SK-N-SH treated with all-trans-retinoic acid at 6 μM for 48 hours (cell line): Measurements from ENCODE around the gene PSEN2.
A peak's percentile ranks its signal among the peaks of the same experiment; 100 is the strongest.

Experiments
- ATAC-seq: fragments of 200-7000 bp; cut with Tn5 transposase; 3 replicates; pipeline ENCODE4 v1.9.1; 2020; ENCODE audit warnings: mild to moderate bottlenecking, moderate library complexity
- ARNTL ChIP-seq: fragments of 450-650 bp; formaldehyde crosslinking; IDR thresholded peaks from 2 replicates; pipeline ENCODE4 v1.5.0; 2020; ENCODE audit warnings: low read depth, mild to moderate bottlenecking, moderate library complexity, borderline replicate concordance
- BACH2 ChIP-seq: fragments of 250-450 bp; sonication (Bioruptor Pico); IDR thresholded peaks from 2 replicates; pipeline ENCODE4 v1.9.0; 2021; ENCODE audit warnings: mild to moderate bottlenecking, borderline replicate concordance
- CSDC2 ChIP-seq: fragments of 250-450 bp; sonication (Bioruptor Pico); IDR thresholded peaks from 2 replicates; pipeline ENCODE4 v1.5.0; 2020; ENCODE audit warnings: mild to moderate bottlenecking, moderate library complexity
- ESRRG ChIP-seq: fragments of 250-450 bp; sonication (Bioruptor Pico); IDR thresholded peaks from 2 replicates; pipeline ENCODE4 v1.6.1; 2021; ENCODE audit warnings: mild to moderate bottlenecking
- ISL1 ChIP-seq: fragments of 250-450 bp; sonication (Bioruptor Pico); IDR thresholded peaks from 2 replicates; pipeline ENCODE4 v2.1.2; 2022; ENCODE audit warnings: mild to moderate bottlenecking, moderate library complexity
- OSR1 ChIP-seq: fragments of 250-450 bp; sonication (Bioruptor Pico); IDR thresholded peaks from 2 replicates; pipeline ENCODE4 v1.8.0; 2022; ENCODE audit warnings: moderate library complexity, mild to moderate bottlenecking, inconsistent platforms
- PPARA ChIP-seq: fragments of 250-450 bp; sonication (Bioruptor Pico); IDR thresholded peaks from 2 replicates; pipeline ENCODE4 v1.5.0; 2020; ENCODE audit warnings: mild to moderate bottlenecking, borderline replicate concordance
- RARB ChIP-seq: fragments of 250-450 bp; sonication (Bioruptor Pico); IDR thresholded peaks from 2 replicates; pipeline ENCODE4 v1.8.0; 2021; ENCODE audit warnings: mild to moderate bottlenecking, moderate library complexity
- TCF4 ChIP-seq: fragments of 250-450 bp; sonication (Bioruptor Pico); IDR thresholded peaks from 2 replicates; pipeline ENCODE4 v1.8.0; 2021; ENCODE audit warnings: mild to moderate bottlenecking, moderate library complexity, borderline replicate concordance
- TOX ChIP-seq: fragments of 250-450 bp; sonication (Bioruptor Pico); IDR thresholded peaks from 2 replicates; pipeline ENCODE4 v1.8.0; 2021; ENCODE audit warnings: mild to moderate bottlenecking, moderate library complexity, borderline replicate concordance
- ZC3H10 ChIP-seq: fragments of 250-450 bp; sonication (Bioruptor Pico); IDR thresholded peaks from 2 replicates; pipeline ENCODE4 v1.5.1; 2021; ENCODE audit warnings: mild to moderate bottlenecking, moderate library complexity
- ZFP3 ChIP-seq: fragments of 250-450 bp; sonication (Bioruptor Pico); IDR thresholded peaks from 2 replicates; pipeline ENCODE4 v1.5.0; 2020; ENCODE audit warnings: mild to moderate bottlenecking, moderate library complexity
- ZNF565 ChIP-seq: fragments of 450-650 bp; formaldehyde crosslinking; conservative IDR thresholded peaks from 2 replicates; pipeline ENCODE4 v1.5.0; 2020; ENCODE audit warnings: low read depth, mild to moderate bottlenecking, moderate library complexity
- ZNF8 ChIP-seq: fragments of 450-650 bp; formaldehyde crosslinking; IDR thresholded peaks from 2 replicates; pipeline ENCODE4 v1.5.0; 2020; ENCODE audit warnings: mild to moderate bottlenecking, moderate library complexity
- TF ChIP-seq, protein P1 (sequence below): fragments of 250-450 bp; sonication (Bioruptor Pico); IDR thresholded peaks from 2 replicates; pipeline ENCODE4 v1.5.1; 2021; ENCODE audit warnings: mild to moderate bottlenecking, moderate library complexity
- TF ChIP-seq, protein P2 (sequence below): fragments of 250-450 bp; sonication (Bioruptor Pico); IDR thresholded peaks from 2 replicates; pipeline ENCODE4 v1.8.0; 2020; ENCODE audit warnings: mild to moderate bottlenecking, moderate library complexity, borderline replicate concordance
- TF ChIP-seq, protein P3 (sequence below): fragments of 250-450 bp; sonication (Bioruptor Pico); IDR thresholded peaks from 2 replicates; pipeline ENCODE4 v1.8.0; 2021; ENCODE audit warnings: low read depth, mild to moderate bottlenecking, moderate library complexity, borderline replicate concordance
- TF ChIP-seq, protein P4 (sequence below): fragments of 250-450 bp; sonication (Bioruptor Pico); IDR thresholded peaks from 2 replicates; pipeline ENCODE4 v1.5.0; 2020; ENCODE audit warnings: mild to moderate bottlenecking, moderate library complexity

Gene PSEN2

DNA sequence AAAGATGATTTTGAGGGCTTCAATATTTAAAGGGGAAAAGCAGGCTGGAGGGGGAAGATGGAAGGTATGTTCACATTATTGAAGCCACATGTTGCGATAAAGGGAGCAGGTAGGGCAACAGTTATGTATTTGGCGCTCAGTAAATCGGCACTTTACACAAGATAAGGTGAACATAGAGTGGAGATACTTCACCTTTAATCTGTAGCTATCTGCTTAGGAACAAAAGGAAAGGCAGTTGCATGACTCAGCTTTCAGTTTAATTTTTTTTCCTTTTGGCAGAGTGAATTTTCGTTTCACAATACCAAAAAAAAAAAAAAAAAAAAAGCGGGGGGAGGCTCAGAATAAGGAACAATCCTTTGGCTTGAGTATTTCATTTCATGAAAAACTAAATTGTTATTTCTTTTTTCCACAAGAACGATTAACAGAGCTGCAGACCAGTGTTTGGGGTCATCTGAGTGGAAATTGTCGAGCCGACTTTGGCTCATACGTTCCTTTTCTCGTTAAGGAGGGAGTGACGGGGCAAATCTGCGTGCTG, 68.6 kb downstream of the PSEN2 start:
- TF ChIP-seq ZNF8 (CRISPR knock-in tag) (no peak), ESRRG (CRISPR knock-in tag) (no peak), ARNTL (no peak), OSR1 (no peak), ISL1 (CRISPR knock-in tag) (no peak), ZC3H10 (CRISPR knock-in tag) (no peak), ZNF565 (CRISPR knock-in tag) (no peak), PPARA (CRISPR knock-in tag) (no peak), TOX (CRISPR knock-in tag) (no peak), TCF4 (CRISPR knock-in tag) (no peak)
- TF ChIP-seq, protein P1, sequence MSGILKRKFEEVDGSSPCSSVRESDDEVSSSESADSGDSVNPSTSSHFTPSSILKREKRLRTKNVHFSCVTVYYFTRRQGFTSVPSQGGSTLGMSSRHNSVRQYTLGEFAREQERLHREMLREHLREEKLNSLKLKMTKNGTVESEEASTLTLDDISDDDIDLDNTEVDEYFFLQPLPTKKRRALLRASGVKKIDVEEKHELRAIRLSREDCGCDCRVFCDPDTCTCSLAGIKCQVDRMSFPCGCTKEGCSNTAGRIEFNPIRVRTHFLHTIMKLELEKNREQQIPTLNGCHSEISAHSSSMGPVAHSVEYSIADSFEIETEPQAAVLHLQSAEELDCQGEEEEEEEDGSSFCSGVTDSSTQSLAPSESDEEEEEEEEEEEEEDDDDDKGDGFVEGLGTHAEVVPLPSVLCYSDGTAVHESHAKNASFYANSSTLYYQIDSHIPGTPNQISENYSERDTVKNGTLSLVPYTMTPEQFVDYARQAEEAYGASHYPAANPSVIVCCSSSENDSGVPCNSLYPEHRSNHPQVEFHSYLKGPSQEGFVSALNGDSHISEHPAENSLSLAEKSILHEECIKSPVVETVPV (CRISPR knock-in tag), result no peak
- TF ChIP-seq, protein P2, sequence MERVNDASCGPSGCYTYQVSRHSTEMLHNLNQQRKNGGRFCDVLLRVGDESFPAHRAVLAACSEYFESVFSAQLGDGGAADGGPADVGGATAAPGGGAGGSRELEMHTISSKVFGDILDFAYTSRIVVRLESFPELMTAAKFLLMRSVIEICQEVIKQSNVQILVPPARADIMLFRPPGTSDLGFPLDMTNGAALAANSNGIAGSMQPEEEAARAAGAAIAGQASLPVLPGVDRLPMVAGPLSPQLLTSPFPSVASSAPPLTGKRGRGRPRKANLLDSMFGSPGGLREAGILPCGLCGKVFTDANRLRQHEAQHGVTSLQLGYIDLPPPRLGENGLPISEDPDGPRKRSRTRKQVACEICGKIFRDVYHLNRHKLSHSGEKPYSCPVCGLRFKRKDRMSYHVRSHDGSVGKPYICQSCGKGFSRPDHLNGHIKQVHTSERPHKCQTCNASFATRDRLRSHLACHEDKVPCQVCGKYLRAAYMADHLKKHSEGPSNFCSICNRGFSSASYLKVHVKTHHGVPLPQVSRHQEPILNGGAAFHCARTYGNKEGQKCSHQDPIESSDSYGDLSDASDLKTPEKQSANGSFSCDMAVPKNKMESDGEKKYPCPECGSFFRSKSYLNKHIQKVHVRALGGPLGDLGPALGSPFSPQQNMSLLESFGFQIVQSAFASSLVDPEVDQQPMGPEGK (CRISPR knock-in tag), result no peak
- TF ChIP-seq, protein P3, sequence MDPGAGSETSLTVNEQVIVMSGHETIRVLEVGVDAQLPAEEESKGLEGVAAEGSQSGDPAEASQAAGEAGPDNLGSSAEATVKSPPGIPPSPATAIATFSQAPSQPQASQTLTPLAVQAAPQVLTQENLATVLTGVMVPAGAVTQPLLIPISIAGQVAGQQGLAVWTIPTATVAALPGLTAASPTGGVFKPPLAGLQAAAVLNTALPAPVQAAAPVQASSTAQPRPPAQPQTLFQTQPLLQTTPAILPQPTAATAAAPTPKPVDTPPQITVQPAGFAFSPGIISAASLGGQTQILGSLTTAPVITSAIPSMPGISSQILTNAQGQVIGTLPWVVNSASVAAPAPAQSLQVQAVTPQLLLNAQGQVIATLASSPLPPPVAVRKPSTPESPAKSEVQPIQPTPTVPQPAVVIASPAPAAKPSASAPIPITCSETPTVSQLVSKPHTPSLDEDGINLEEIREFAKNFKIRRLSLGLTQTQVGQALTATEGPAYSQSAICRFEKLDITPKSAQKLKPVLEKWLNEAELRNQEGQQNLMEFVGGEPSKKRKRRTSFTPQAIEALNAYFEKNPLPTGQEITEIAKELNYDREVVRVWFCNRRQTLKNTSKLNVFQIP (CRISPR knock-in tag), result no peak
- no peak for ATAC-seq

DNA sequence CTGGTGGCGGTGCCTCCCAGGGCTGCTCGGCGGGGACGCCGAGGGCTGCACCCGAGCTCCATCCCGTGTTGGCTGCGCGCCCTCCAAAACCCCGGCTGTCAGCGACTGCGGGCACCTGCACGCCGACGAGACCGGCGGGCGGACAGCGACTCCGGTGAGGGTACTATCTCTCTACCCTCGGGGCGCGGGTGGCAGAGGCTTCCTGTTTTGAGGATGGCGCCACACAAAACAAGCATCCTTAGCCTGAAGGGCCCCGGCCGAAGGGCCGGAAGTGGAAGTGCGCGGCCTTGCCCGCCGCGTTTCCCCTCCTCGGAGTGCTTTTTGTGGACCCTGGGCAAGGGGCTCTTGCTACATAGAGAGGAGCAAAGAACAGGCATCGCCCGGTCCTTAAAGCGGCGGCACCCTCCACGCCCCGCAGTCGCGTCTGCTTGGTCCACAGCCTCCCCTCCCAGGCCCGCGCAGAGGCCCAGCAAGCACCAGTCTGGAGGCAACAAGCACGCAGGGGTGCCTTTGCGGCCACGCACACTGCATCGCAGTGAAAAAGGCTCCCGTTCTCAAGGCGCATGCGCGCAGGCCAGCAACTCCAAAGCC, 69.1 kb downstream of the PSEN2 start:
- TF ChIP-seq ZFP3, result 0 out of 2 replicates have a peak, but pooled peaks have one; percentile 53
- TF ChIP-seq, protein P4, sequence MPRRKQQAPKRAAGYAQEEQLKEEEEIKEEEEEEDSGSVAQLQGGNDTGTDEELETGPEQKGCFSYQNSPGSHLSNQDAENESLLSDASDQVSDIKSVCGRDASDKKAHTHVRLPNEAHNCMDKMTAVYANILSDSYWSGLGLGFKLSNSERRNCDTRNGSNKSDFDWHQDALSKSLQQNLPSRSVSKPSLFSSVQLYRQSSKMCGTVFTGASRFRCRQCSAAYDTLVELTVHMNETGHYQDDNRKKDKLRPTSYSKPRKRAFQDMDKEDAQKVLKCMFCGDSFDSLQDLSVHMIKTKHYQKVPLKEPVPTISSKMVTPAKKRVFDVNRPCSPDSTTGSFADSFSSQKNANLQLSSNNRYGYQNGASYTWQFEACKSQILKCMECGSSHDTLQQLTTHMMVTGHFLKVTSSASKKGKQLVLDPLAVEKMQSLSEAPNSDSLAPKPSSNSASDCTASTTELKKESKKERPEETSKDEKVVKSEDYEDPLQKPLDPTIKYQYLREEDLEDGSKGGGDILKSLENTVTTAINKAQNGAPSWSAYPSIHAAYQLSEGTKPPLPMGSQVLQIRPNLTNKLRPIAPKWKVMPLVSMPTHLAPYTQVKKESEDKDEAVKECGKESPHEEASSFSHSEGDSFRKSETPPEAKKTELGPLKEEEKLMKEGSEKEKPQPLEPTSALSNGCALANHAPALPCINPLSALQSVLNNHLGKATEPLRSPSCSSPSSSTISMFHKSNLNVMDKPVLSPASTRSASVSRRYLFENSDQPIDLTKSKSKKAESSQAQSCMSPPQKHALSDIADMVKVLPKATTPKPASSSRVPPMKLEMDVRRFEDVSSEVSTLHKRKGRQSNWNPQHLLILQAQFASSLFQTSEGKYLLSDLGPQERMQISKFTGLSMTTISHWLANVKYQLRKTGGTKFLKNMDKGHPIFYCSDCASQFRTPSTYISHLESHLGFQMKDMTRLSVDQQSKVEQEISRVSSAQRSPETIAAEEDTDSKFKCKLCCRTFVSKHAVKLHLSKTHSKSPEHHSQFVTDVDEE (CRISPR knock-in tag), result 0 out of 2 replicates have a peak, but pooled peaks have one; percentile 15
- TF ChIP-seq, protein P3 (CRISPR knock-in tag), result no peak
- 0 out of 2 replicates have a peak, but pooled peaks have one; percentile 42 for TF ChIP-seq RARB
- peak; percentile 52 for ATAC-seq

DNA sequence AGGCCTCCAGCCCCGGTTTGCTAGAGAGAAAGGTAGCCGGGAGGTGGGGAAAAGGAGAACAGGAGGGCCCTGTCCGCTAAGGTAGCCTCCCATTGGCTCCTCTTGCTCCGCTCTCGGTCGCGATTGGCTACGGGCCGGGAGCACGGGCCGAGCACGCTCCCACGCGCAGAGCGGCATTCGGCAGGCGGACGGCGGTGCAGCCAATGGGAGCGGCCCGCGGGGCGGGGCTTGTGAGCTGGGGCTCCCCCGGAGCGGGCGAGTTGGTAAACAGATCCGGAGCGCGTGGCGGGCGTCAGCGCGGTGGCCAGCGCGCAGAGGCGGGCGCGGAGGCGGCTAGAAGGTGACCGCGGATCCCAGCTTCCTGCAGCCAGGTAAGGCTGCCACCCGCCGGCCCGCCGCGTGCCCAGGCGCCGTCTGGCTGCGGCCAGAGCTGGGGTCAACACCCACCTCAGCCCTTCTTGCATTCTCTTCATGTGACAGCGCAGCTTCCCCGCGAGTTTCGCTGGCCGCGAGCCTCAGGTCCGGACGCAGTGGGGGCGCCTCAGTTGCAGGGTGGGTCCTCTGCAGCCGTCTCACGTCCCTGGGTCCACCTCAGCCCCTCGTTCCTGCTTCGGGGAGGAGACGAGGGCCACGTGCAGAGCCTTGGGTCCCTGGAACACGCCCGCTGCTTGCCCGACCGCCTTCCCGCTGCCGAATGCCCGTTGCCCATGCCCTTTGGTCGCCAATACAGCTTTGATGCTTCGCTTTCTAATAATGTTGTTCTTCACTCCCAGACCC, 69.8 kb downstream of the PSEN2 start, which contains the start of gene COQ8A:
Gene COQ8A, plus strand, starts transcription at position 266 of the 777 bp plus-strand sequence. CDS start 21,092 bp downstream, outside the sequence.
- TF ChIP-seq ESRRG (CRISPR knock-in tag) (no peak), BACH2 (CRISPR knock-in tag) (no peak), CSDC2 (no peak), ISL1 (CRISPR knock-in tag) (no peak)
- ATAC-seq, result peak; percentile 97
